AG04449 (cell line): ENCODE data around the gene NEURL1.
"Not testable (repeated sequence)": the region's sequence is repeated elsewhere in the genome, so short reads cannot be mapped to it uniquely, and the experiment has no call there.

Source experiments
- CTCF ChIA-PET: fragments of 350-600 bp; formaldehyde crosslinking; extraction: SDS; loops from one replicate; lab custom pipeline; 2021; ENCODE audit warnings: antibody characterized with exemption; lab: Yijun Ruan, JAX
- POLR2A ChIA-PET: fragments of 400-600, 350-600 bp; formaldehyde crosslinking; extraction: SDS; loops from one replicate; lab custom pipeline; 2020; ENCODE audit warnings: antibody characterized with exemption, inconsistent platforms; lab: Yijun Ruan, JAX
- DNase-seq: peaks from one replicate; pipeline ENCODE4 v3.0.0-alpha.2; 2010; ENCODE audit warnings: low read depth, low spot score
- H3K4me3 ChIP-seq: 2 replicates; pipeline ENCODE4 v1.5.1; 2011; ENCODE audit warnings: low read depth, mild to moderate bottlenecking, control low read depth, low read length
- TF ChIP-seq, protein P1 (sequence below): IDR thresholded peaks from one replicate; pipeline ENCODE4 v1.5.1; 2011; ENCODE audit warnings: mild to moderate bottlenecking, moderate library complexity, low read length, control low read depth, inconsistent platforms; ENCODE audit not compliant: insufficient read depth; ENCODE audit errors: missing control alignments

Gene NEURL1

GRCh38 chr10:103502849-103503660 lies 9.6 kb downstream of the NEURL1 start:
- no peak overlapping the region for H3K4me3 ChIP-seq
- CTCF ChIA-PET = interaction anchor here (1.5 kb wide), 1 partner anchor 17 kb away, joined by 5 read pairs; no protein-coding TSS in a partner anchor
- POLR2A ChIA-PET = interaction anchor here (0.8 kb wide), 1 partner anchor 90 kb away, joined by 6 read pairs; no protein-coding TSS in a partner anchor
- TF ChIP-seq, protein P1, sequence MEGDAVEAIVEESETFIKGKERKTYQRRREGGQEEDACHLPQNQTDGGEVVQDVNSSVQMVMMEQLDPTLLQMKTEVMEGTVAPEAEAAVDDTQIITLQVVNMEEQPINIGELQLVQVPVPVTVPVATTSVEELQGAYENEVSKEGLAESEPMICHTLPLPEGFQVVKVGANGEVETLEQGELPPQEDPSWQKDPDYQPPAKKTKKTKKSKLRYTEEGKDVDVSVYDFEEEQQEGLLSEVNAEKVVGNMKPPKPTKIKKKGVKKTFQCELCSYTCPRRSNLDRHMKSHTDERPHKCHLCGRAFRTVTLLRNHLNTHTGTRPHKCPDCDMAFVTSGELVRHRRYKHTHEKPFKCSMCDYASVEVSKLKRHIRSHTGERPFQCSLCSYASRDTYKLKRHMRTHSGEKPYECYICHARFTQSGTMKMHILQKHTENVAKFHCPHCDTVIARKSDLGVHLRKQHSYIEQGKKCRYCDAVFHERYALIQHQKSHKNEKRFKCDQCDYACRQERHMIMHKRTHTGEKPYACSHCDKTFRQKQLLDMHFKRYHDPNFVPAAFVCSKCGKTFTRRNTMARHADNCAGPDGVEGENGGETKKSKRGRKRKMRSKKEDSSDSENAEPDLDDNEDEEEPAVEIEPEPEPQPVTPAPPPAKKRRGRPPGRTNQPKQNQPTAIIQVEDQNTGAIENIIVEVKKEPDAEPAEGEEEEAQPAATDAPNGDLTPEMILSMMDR = no peak
- no peak for DNase-seq

GRCh38 chr10:103503777-103504176 lies 10.3 kb downstream of the NEURL1 start:
- CTCF ChIA-PET = interaction anchor here (1.5 kb wide), 1 partner anchor 18 kb away, joined by 5 read pairs; no protein-coding TSS in a partner anchor
- POLR2A ChIA-PET = interaction anchor here (0.8 kb wide), 1 partner anchor 89 kb away, joined by 6 read pairs; no protein-coding TSS in a partner anchor
- not testable (repeated sequence) for H3K4me3 ChIP-seq, DNase-seq

GRCh38 chr10:103504181-103504783 lies 10.8 kb downstream of the NEURL1 start:
- ChIA-PET POLR2A (interaction anchor here (0.6 kb wide), 1 partner anchor 62 kb away, joined by 3 read pairs; no protein-coding TSS in a partner anchor), CTCF (interaction anchor here (0.7 to 1.5 kb wide), 4 partner anchors 10 to 29 kb away, joined by 3 to 5 read pairs (median 3); no protein-coding TSS in a partner anchor)
- TF ChIP-seq, protein P1 = no peak

DNA sequence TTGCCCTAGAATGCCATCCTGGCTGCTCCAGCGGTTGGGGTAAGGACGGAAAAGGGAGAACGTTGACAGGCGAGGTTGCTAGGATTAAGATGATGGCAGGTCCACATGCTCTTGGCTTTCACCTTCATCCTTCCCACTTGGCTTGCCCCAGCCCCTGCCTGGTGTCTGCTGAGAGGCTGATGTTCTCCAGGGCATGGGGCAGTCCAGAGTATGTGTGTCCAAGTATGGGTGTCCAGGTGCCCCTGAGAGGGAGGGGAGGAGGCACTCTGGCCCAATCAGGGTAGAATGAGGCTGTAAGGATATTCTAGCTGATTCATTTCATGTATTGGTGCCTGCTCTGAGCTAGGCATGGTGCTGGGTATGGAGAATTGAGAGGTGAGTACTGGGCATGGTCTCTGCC lies 12.6 kb downstream of the NEURL1 start:
- ChIA-PET POLR2A (no interaction called here), CTCF (no interaction called here)
- no peak overlapping the region for H3K4me3 ChIP-seq
- no peak for DNase-seq
- TF ChIP-seq, protein P1 = no peak

More at GRCh38 chr10:103504181-103504783, 10.8 kb downstream of the NEURL1 start:
- no peak overlapping the region for H3K4me3 ChIP-seq
- no peak for DNase-seq

DNA sequence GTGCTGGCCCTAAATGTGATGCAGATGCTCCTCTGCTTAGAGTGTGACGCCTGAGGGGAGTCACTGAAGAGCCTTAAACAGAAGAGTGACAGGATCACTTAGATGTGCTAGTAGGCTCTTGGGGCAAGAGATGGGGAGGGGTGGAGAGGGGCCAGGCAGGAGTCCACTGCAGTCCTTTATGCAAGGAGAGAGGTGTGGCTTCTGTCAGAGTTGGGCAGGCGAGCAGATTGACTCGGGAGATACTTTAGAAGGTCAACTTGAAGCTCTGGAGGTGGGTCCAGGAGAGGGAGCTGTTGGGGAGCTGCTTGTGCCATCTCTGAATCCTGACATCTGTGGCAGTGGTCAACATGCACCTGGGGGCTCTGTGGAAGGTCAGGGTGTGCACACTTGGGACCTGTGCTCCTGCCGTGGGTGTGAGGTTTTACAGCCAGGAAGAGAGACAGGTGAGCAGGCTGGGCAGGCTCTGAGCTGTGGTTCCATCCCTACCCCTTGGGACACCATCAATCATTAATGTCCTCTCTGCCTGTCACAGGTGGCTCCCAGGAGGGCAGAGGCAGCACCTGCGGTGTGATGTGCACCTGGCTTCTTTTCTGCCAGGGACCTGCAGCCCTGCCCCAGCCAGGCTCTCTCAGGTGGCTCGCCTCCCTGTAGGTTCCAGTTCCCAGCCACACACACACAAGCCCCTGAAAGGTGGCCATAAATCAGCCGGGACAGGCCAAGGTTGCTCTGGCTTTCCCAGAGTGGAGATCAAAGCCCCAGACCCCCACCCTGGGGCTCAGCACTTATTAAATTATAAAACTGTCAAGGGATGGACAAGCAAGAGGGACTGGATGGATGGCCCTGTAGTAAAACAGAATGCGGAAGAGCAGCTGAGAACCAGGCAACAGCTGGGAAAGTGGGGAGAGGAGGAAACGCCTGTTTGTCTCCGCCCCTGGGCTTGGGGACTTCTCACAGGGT lies 14.0 kb downstream of the NEURL1 start:
- TF ChIP-seq, protein P1 = no peak
- ChIA-PET CTCF (interaction anchor here (1.4 kb wide), 1 partner anchor 57 kb away, joined by 4 read pairs; no protein-coding TSS in a partner anchor), POLR2A (no interaction called here)
- DNase-seq = no peak
- H3K4me3 ChIP-seq = no peak overlapping the region
